Caco-2 (cell line): ENCODE data around the gene SORCS2. TPM values are rescaled to one million over a fixed set of nuclear protein-coding genes. Genes with fewer than 3 reads are reported as not detected.

ENCODE experiments used
- BruUV-seq: library from RNA; stranded (reverse); fragments of 400-500 nt; replicated peaks from 2 replicates; lab custom pipeline; 2021; lab: Mats Ljungman, UMichigan
- CTCF ChIA-PET: fragments of 300-600 bp; sonication (Branson Sonifier 250); formaldehyde crosslinking; loops from one replicate; lab custom pipeline; 2022; ENCODE audit warnings: antibody characterized with exemption; lab: Charles Lee
- POLR2A ChIA-PET: fragments of 300-600 bp; sonication (Branson Sonifier 250); formaldehyde crosslinking; loops from one replicate; lab custom pipeline; 2022; ENCODE audit warnings: antibody characterized with exemption; lab: Charles Lee
- DNase-seq, 2 experiments: peaks; one replicate each; pipeline versions ENCODE4 v3.0.0 to v3.0.0-alpha.2; 2020 to 2022
- H3K27me3 ChIP-seq: replicated peaks from 2 replicates; pipeline ENCODE4 v1.6.0; 2011; ENCODE audit warnings: low read length; ENCODE audit not compliant: control insufficient read depth, insufficient read depth
- H3K36me3 ChIP-seq: 2 replicates; pipeline ENCODE4 v1.5.1; 2011; ENCODE audit warnings: low read length; ENCODE audit not compliant: control insufficient read depth, insufficient read depth
- H3K4me1 ChIP-seq: fragments of 250-450 bp; sonication (Bioruptor Pico); 2 replicates; pipeline ENCODE4 v1.5.1; 2020; ENCODE audit warnings: mild to moderate bottlenecking
- H3K4me3 ChIP-seq: 2 replicates; pipeline ENCODE4 v1.5.1; 2011; ENCODE audit warnings: low read depth, mild to moderate bottlenecking, control low read depth, low read length
- H3K9me3 ChIP-seq: fragments of 250-450 bp; sonication (Bioruptor Pico); 2 replicates; pipeline ENCODE4 v1.5.1; 2020; ENCODE audit warnings: mild to moderate bottlenecking, moderate library complexity
- H3K27ac Mint-ChIP-seq: one replicate; pipeline ENCODE4 v1.8.0; 2022; ENCODE audit warnings: mixed read lengths; ENCODE audit not compliant: unreplicated experiment
- H3K27me3 Mint-ChIP-seq: one replicate; pipeline ENCODE4 v1.8.0; 2022; ENCODE audit warnings: mixed read lengths; ENCODE audit not compliant: insufficient read depth, unreplicated experiment
- H3K36me3 Mint-ChIP-seq: one replicate; pipeline ENCODE4 v1.8.0; 2022; ENCODE audit warnings: mild to moderate bottlenecking, mixed read lengths; ENCODE audit not compliant: insufficient read depth, unreplicated experiment
- H3K4me1 Mint-ChIP-seq: one replicate; pipeline ENCODE4 v1.8.0; 2022; ENCODE audit warnings: low read depth, mixed read lengths; ENCODE audit not compliant: unreplicated experiment
- H3K4me3 Mint-ChIP-seq: one replicate; pipeline ENCODE4 v1.8.0; 2022; ENCODE audit warnings: mild to moderate bottlenecking, moderate library complexity, mixed read lengths; ENCODE audit not compliant: unreplicated experiment
- H3K9me3 Mint-ChIP-seq: one replicate; pipeline ENCODE4 v1.8.0; 2022; ENCODE audit warnings: mixed read lengths; ENCODE audit not compliant: unreplicated experiment
- CTCF ChIP-seq, 2 experiments: fragments of 200-600 bp in 1 of 2; IDR thresholded peaks; 1 replicate in 1 of 2; 2 replicates in 1 of 2; pipeline versions ENCODE4 v1.5.1 to v1.8.0; 2011 to 2022; ENCODE audit warnings: antibody characterized with exemption in 1 of 2, control low read depth in 1 of 2, inconsistent platforms in 1 of 2, low read depth in 1 of 2, low read length in 1 of 2, mild to moderate bottlenecking in 1 of 2, moderate library complexity in 1 of 2; ENCODE audit not compliant: insufficient read depth in 1 of 2, severe bottlenecking in 1 of 2, unreplicated experiment in 1 of 2
- intact Hi-C: fragments of 100-400 bp; cut with micrococcal nuclease; formaldehyde crosslinking; loops from one replicate; pipeline ENCODE4 v1.10.0; 2022; ENCODE audit not compliant: unreplicated experiment
- total RNA-seq: library from RNA; stranded (reverse); gene quantifications from 2 replicates; pipeline ENCODE4 v1.2.3, GENCODE V29; 2022

The SORCS2 gene
- total RNA-seq, 1 experiment from 2014 or later, result 1.6 TPM

GRCh38 chr4:7435471-7436061 lies 243.2 kb downstream of the SORCS2 start:
- Histone ChIP-seq H3K36me3 (no peaks in the 10 kb centered on the region), H3K9me3 (0 out of 2 replicates have a peak, but pooled peaks cover 3% of the 10 kb centered on the region), H3K27me3 (no peaks in the 10 kb centered on the region), H3K4me3 (no peak overlapping the region), H3K4me1 (peaks cover 55% of the 10 kb centered on the region)
- Mint-ChIP-seq H3K27me3 (no peaks in the 10 kb centered on the region), H3K9me3 (peaks cover 12% of the 10 kb centered on the region), H3K27ac (peak overlapping the region; percentile 98), H3K4me3 (peak overlapping the region; percentile 72), H3K4me1 (peaks cover 24% of the 10 kb centered on the region), H3K36me3 (peaks cover 12% of the 10 kb centered on the region)
- intact Hi-C loops, result loop anchor here (1.0 kb wide), 1 partner anchor 27 kb away; no protein-coding TSS in a partner anchor
- no TSS peak for BruUV-seq
- peak; percentile 80 to 87 for DNase-seq
- POLR2A ChIA-PET, result interaction anchor here (0.6 to 0.7 kb wide), 3 partner anchors 12 to 220 kb away, joined by 3 read pairs; no protein-coding TSS in a partner anchor
- no peak for TF ChIP-seq CTCF (IDR thresholded peaks at IDR 0.05; ENCODE audit: insufficient read depth in 1 of 2, low read depth in 1 of 2, low read length in 1 of 2, severe bottlenecking in 1 of 2, unreplicated experiment in 1 of 2)
- CTCF ChIA-PET, result interaction anchor here (0.5 kb wide), 1 partner anchor 19 kb away, joined by 3 read pairs; no protein-coding TSS in a partner anchor

- ChIA-PET POLR2A (interaction anchor here (0.6 kb wide), 1 partner anchor 221 kb away, joined by 3 read pairs; no protein-coding TSS in a partner anchor), CTCF (no interaction called here)
- Histone ChIP-seq H3K4me1 (peaks cover 48% of the 10 kb centered on the region), H3K9me3 (0 out of 2 replicates have a peak, but pooled peaks cover 3% of the 10 kb centered on the region), H3K36me3 (no peaks in the 10 kb centered on the region), H3K27me3 (no peaks in the 10 kb centered on the region), H3K4me3 (no peak overlapping the region)
- Mint-ChIP-seq H3K4me1 (peaks cover 18% of the 10 kb centered on the region), H3K36me3 (peaks cover 12% of the 10 kb centered on the region), H3K4me3 (peak overlapping the region; percentile 72), H3K9me3 (peaks cover 12% of the 10 kb centered on the region), H3K27ac (peak overlapping the region; percentile 98), H3K27me3 (no peaks in the 10 kb centered on the region)
- no TSS peak for BruUV-seq
- intact Hi-C loops, result no loop called here
- DNase-seq, result no peak
- no peak for TF ChIP-seq CTCF (IDR thresholded peaks at IDR 0.05; ENCODE audit: insufficient read depth in 1 of 2, low read depth in 1 of 2, low read length in 1 of 2, severe bottlenecking in 1 of 2, unreplicated experiment in 1 of 2)
Measured at GRCh38 chr4:7436256-7436655, 243.9 kb downstream of the SORCS2 start.

- Mint-ChIP-seq H3K4me1 (peaks cover 18% of the 10 kb centered on the region), H3K27ac (peak overlapping the region; percentile 16), H3K9me3 (peaks cover 12% of the 10 kb centered on the region), H3K4me3 (no peak overlapping the region), H3K27me3 (no peaks in the 10 kb centered on the region), H3K36me3 (peaks cover 12% of the 10 kb centered on the region)
- Histone ChIP-seq H3K4me1 (peaks cover 28% of the 10 kb centered on the region), H3K4me3 (no peak overlapping the region), H3K9me3 (0 out of 2 replicates have a peak, but pooled peaks cover 3% of the 10 kb centered on the region), H3K36me3 (no peaks in the 10 kb centered on the region), H3K27me3 (no peaks in the 10 kb centered on the region)
- DNase-seq, result no peak
- BruUV-seq, result no TSS peak
- ChIA-PET POLR2A (interaction anchor here (0.5 kb wide), 1 partner anchor 286 kb away, joined by 4 read pairs; no protein-coding TSS in a partner anchor), CTCF (no interaction called here)
- no peak for TF ChIP-seq CTCF (IDR thresholded peaks at IDR 0.05; ENCODE audit: insufficient read depth in 1 of 2, low read depth in 1 of 2, low read length in 1 of 2, severe bottlenecking in 1 of 2, unreplicated experiment in 1 of 2)
- intact Hi-C loops, result no loop called here
Measured at GRCh38 chr4:7439699-7440098, 247.4 kb downstream of the SORCS2 start.
